PC-9 (cell line): ENCODE results near the gene TXNDC5.

ENCODE experiments used
- CTCF ChIP-seq: fragments of 200-600 bp; sonication (generic); conservative IDR thresholded peaks from 2 replicates; pipeline ENCODE4 v1.6.1; 2017; ENCODE audit warnings: mixed run types, antibody characterized with exemption, mild to moderate bottlenecking, moderate library complexity
- EZH2 ChIP-seq: fragments of 200-600 bp; sonication (generic); IDR thresholded peaks from 2 replicates; pipeline ENCODE4 v1.8.0; 2017; ENCODE audit warnings: antibody characterized with exemption, low read depth

GRCh38 chr6:7879579-7879978 lies 31.0 kb downstream of the TXNDC5 start:
- TF ChIP-seq CTCF = no peak
- TF ChIP-seq EZH2 = no peak
